WTC11 (cell line): ENCODE measurements around the gene TSPAN4. TPM values are rescaled to one million over a fixed set of nuclear protein-coding genes. Genes with fewer than 3 reads are reported as not detected.

ENCODE experiments used
- ATAC-seq: fragments of 200-7000 bp; cut with Tn5 transposase; 2 replicates; pipeline ENCODE4 v1.10.0; 2021; ENCODE audit warnings: mild to moderate bottlenecking, moderate library complexity
- Bru-seq: library from RNA; stranded (reverse); fragments of 400-500 nt; gene quantifications from one replicate; lab custom pipeline; 2021; lab: Mats Ljungman, UMichigan
- CTCF ChIA-PET: fragments of 300-600 bp; sonication (Branson Sonifier 250); formaldehyde crosslinking; loops from one replicate; lab custom pipeline; 2021; ENCODE audit warnings: antibody characterized with exemption; lab: Charles Lee
- POLR2A ChIA-PET: fragments of 350-600 bp; sonication (Branson Sonifier 250); formaldehyde crosslinking; loops from one replicate; lab custom pipeline; 2021; ENCODE audit warnings: antibody characterized with exemption; lab: Charles Lee
- DNase-seq: peaks from one replicate; pipeline ENCODE4 v3.0.0; 2021; ENCODE audit warnings: low spot score
- H3K27ac Mint-ChIP-seq: 2 replicates; pipeline ENCODE4 v1.8.0; 2021; ENCODE audit warnings: mixed read lengths
- H3K27me3 Mint-ChIP-seq: 2 replicates; pipeline ENCODE4 v1.8.0; 2021; ENCODE audit warnings: low read depth, mild to moderate bottlenecking, moderate library complexity, mixed read lengths
- H3K36me3 Mint-ChIP-seq: 2 replicates; pipeline ENCODE4 v1.8.0; 2021; ENCODE audit warnings: mixed read lengths
- H3K4me1 Mint-ChIP-seq: 2 replicates; pipeline ENCODE4 v1.8.0; 2022; ENCODE audit warnings: mixed read lengths
- H3K4me3 Mint-ChIP-seq: 2 replicates; pipeline ENCODE4 v1.8.0; 2021; ENCODE audit warnings: mild to moderate bottlenecking, moderate library complexity, mixed read lengths
- H3K9me3 Mint-ChIP-seq: 2 replicates; pipeline ENCODE4 v1.8.0; 2021; ENCODE audit warnings: mixed read lengths
- AR ChIP-seq: fragments of 250-450 bp; sonication (Bioruptor Pico); IDR thresholded peaks from 2 replicates; pipeline ENCODE4 v1.9.0; 2021; ENCODE audit warnings: mild to moderate bottlenecking
- ATF6 ChIP-seq: sonication (generic); formaldehyde crosslinking; IDR thresholded peaks from 2 replicates; pipeline ENCODE4 v1.8.1; 2023; ENCODE audit warnings: mild to moderate bottlenecking, missing genetic modification reagents
- CDX4 ChIP-seq: fragments of 250-450 bp; sonication (Bioruptor Pico); IDR thresholded peaks from 2 replicates; pipeline ENCODE4 v1.9.0; 2021; ENCODE audit warnings: moderate library complexity, mild to moderate bottlenecking, inconsistent platforms, borderline replicate concordance
- CREB1 ChIP-seq: sonication (generic); formaldehyde crosslinking; IDR thresholded peaks from 2 replicates; pipeline ENCODE4 v1.8.0; 2023; ENCODE audit warnings: mild to moderate bottlenecking, missing genetic modification reagents
- CTCF ChIP-seq: fragments of 200-600 bp; IDR thresholded peaks from 2 replicates; pipeline ENCODE4 v1.8.0; 2022; ENCODE audit warnings: antibody characterized with exemption
- EMX1 ChIP-seq: fragments of 250-450 bp; sonication (Bioruptor Pico); IDR thresholded peaks from 2 replicates; pipeline ENCODE4 v1.8.0; 2021; ENCODE audit warnings: mild to moderate bottlenecking
- ETV6 ChIP-seq: sonication (generic); formaldehyde crosslinking; IDR thresholded peaks from 2 replicates; pipeline ENCODE4 v1.8.1; 2022; ENCODE audit warnings: mild to moderate bottlenecking, missing genetic modification reagents
- FOXK1 ChIP-seq: sonication (generic); formaldehyde crosslinking; IDR thresholded peaks from 2 replicates; pipeline ENCODE4 v1.8.0; 2022; ENCODE audit warnings: mild to moderate bottlenecking, moderate library complexity, missing genetic modification reagents
- GRHL2 ChIP-seq: fragments of 250-450 bp; sonication (Bioruptor Pico); IDR thresholded peaks from 2 replicates; pipeline ENCODE4 v1.8.0; 2022; ENCODE audit warnings: mild to moderate bottlenecking, moderate library complexity; ENCODE audit not compliant: insufficient replicate concordance, severe bottlenecking
- MYBL2 ChIP-seq: sonication (generic); formaldehyde crosslinking; IDR thresholded peaks from 2 replicates; pipeline ENCODE4 v1.8.1; 2023; ENCODE audit warnings: mild to moderate bottlenecking, moderate library complexity, missing genetic modification reagents
- NFE2L1 ChIP-seq: sonication (generic); formaldehyde crosslinking; IDR thresholded peaks from 2 replicates; pipeline ENCODE4 v1.8.1; 2023; ENCODE audit warnings: missing genetic modification reagents
- NR1H2 ChIP-seq: sonication (generic); formaldehyde crosslinking; IDR thresholded peaks from 2 replicates; pipeline ENCODE4 v1.9.0; 2021; ENCODE audit warnings: mild to moderate bottlenecking, moderate library complexity, missing genetic modification reagents
- TEAD1 ChIP-seq: sonication (generic); formaldehyde crosslinking; IDR thresholded peaks from 2 replicates; pipeline ENCODE4 v1.8.0; 2022; ENCODE audit warnings: mild to moderate bottlenecking, missing genetic modification reagents
- TEAD4 ChIP-seq: sonication (generic); formaldehyde crosslinking; IDR thresholded peaks from 2 replicates; pipeline ENCODE4 v1.8.0; 2022; ENCODE audit warnings: mild to moderate bottlenecking, missing genetic modification reagents
- USF1 ChIP-seq: sonication (generic); formaldehyde crosslinking; IDR thresholded peaks from 2 replicates; pipeline ENCODE4 v1.8.0; 2022; ENCODE audit warnings: mild to moderate bottlenecking, missing genetic modification reagents
- ZNF138 ChIP-seq: sonication (generic); formaldehyde crosslinking; conservative IDR thresholded peaks from 2 replicates; pipeline ENCODE4 v1.8.1; 2022; ENCODE audit warnings: mild to moderate bottlenecking, moderate library complexity, missing genetic modification reagents
- ZNF219 ChIP-seq: sonication (generic); formaldehyde crosslinking; IDR thresholded peaks from 2 replicates; pipeline ENCODE4 v1.8.0; 2023; ENCODE audit warnings: missing genetic modification reagents, mild to moderate bottlenecking, borderline replicate concordance
- ZNF396 ChIP-seq: fragments of 250-450 bp; sonication (Bioruptor Pico); IDR thresholded peaks from 2 replicates; pipeline ENCODE4 v1.8.0; 2021; ENCODE audit warnings: mild to moderate bottlenecking, moderate library complexity, borderline replicate concordance
- ZNF423 ChIP-seq: fragments of 250-450 bp; sonication (Bioruptor Pico); IDR thresholded peaks from 2 replicates; pipeline ENCODE4 v2.1.2; 2022; ENCODE audit warnings: mild to moderate bottlenecking, moderate library complexity
- ZNF671 ChIP-seq: fragments of 250-450 bp; sonication (Bioruptor Pico); IDR thresholded peaks from 2 replicates; pipeline ENCODE4 v1.8.0; 2021; ENCODE audit warnings: mild to moderate bottlenecking
- long read RNA-seq, 3 experiments: library from RNA in 1 of 3; library from capped mRNA in 1 of 3; library from polyadenylated mRNA in 1 of 3; unstranded in 2 of 3; stranded (forward) in 1 of 3; transcript quantifications; one replicate each; pipeline ENCODE4 v2.0.0, GENCODE V29; 2021
- total RNA-seq: library from RNA; stranded (reverse); gene quantifications from 3 replicates; pipeline ENCODE4 v1.2.3, GENCODE V29; 2021
- TF ChIP-seq, protein P1 (sequence below): fragments of 250-450 bp; sonication (Bioruptor Pico); IDR thresholded peaks from 2 replicates; pipeline ENCODE4 v1.8.0; 2021; ENCODE audit warnings: mild to moderate bottlenecking
- TF ChIP-seq, protein P2 (sequence below): sonication (generic); formaldehyde crosslinking; IDR thresholded peaks from 2 replicates; pipeline ENCODE4 v1.8.1; 2023; ENCODE audit warnings: mild to moderate bottlenecking, missing genetic modification reagents, moderate library complexity
- TF ChIP-seq, protein P3 (sequence below): sonication (generic); formaldehyde crosslinking; IDR thresholded peaks from 2 replicates; pipeline ENCODE4 v1.8.1; 2022; ENCODE audit warnings: mild to moderate bottlenecking, missing genetic modification reagents, moderate library complexity, borderline replicate concordance

Gene TSPAN4
- 92.8 to 95.2 TPM (median 94.3 TPM) in 3 replicates for total RNA-seq
- percentile 49 among the genes with signal in this experiment for Bru-seq, nascent RNA
- long read RNA-seq, experiment 1, transcript TSPAN4-206 (9 exons, 1,430 nt) = minor isoform, 14 of 277 reads
- long read RNA-seq, experiment 1, transcript TSPAN4-203 (9 exons, 1,423 nt) = major isoform, 76 of 277 reads
- long read RNA-seq, experiment 1, transcript TSPAN4-207 (8 exons, 1,025 nt) = minor isoform, 5 of 277 reads
- long read RNA-seq, experiment 1, partial matches to known transcripts = 129 of 277 reads
- long read RNA-seq, experiment 1, other reads (novel, unspliced or antisense) = 46 of 277 reads
- long read RNA-seq, experiment 2, transcript TSPAN4-203 (9 exons, 1,423 nt) = major isoform, 9 of 124 reads
- long read RNA-seq, experiment 2, transcript TSPAN4-206 (9 exons, 1,430 nt) = minor isoform, 8 of 124 reads
- long read RNA-seq, experiment 2, partial matches to known transcripts = 84 of 124 reads
- long read RNA-seq, experiment 2, other reads (novel, unspliced or antisense) = 20 of 124 reads
- long read RNA-seq, experiment 3, transcript TSPAN4-203 (9 exons, 1,423 nt) = major isoform, 47 of 99 reads
- long read RNA-seq, experiment 3, transcript TSPAN4-206 (9 exons, 1,430 nt) = minor isoform, 6 of 99 reads
- long read RNA-seq, experiment 3, transcript TSPAN4-204 (9 exons, 1,462 nt) = minor isoform, 6 of 99 reads
- long read RNA-seq, experiment 3, partial matches to known transcripts = 13 of 99 reads
- long read RNA-seq, experiment 3, other reads (novel, unspliced or antisense) = 19 of 99 reads

DNA sequence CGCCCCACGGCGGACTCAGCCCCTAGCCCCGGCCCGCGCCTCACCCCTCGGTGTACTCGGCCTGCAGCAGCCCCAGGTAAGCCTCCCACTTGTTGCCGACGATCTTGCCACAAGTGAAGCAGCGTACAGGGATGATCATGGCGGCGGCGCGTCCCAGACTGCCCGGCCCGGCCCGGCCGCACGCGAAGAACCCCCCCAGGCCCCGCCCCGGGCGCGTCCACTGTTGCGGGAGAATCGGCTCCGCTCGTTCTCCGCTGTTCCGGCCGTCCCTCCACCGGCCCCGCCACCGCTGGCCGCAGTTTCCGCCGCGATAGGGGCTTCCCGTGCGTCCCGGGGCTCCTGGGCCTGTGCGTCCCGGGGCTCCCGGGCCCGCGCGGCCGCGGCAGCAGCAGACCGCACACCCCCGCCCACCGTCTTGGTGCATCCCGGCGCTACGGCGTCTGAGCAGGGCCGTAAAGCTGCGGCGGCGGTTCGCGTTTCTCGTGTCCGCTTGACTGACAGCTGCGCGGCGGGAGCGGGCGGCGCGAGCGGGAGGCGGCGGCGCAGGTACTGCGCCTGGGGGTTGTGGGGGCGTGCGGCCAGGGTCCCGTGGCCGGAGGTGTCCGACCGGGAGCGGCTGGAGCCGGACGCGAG, at the start of gene TSPAN4, which contains the start of gene POLR2L:
TSS of gene TSPAN4 (plus strand) at position 483 of the 633 bp plus-strand sequence. CDS start 7,453 bp downstream, outside the sequence.
TSS of gene POLR2L (minus strand) at position 160 of the 633 bp plus-strand sequence. CDS start at position 139, 21 bp downstream.
- CTCF ChIA-PET = interaction anchor here (0.7 to 5.9 kb wide), 3 partner anchors 9 to 13 kb away, joined by 3 to 82 read pairs (median 14); partner anchors contain the start of genes CD151 and CRACR2B
- Mint-ChIP-seq H3K36me3 (peaks cover 13% of the 10 kb centered on the region), H3K4me3 (peak within 1 kb of the TSS; percentile 79), H3K4me1 (peaks cover 23% of the 10 kb centered on the region), H3K9me3 (no peaks in the 10 kb centered on the region), H3K27me3 (no peaks in the 10 kb centered on the region), H3K27ac (peak within 1 kb of the TSS; percentile 60; the same call in 1 of the 2 replicates)
- DNase-seq = peak; percentile 91
- POLR2A ChIA-PET = interaction anchor here (0.7 to 2.9 kb wide), 8 partner anchors 9 to 102 kb away, joined by 3 to 35 read pairs (median 6); partner anchors contain the start of genes CD151 and PNPLA2
- peak; percentile 4 for ATAC-seq
- TF ChIP-seq, protein P1, sequence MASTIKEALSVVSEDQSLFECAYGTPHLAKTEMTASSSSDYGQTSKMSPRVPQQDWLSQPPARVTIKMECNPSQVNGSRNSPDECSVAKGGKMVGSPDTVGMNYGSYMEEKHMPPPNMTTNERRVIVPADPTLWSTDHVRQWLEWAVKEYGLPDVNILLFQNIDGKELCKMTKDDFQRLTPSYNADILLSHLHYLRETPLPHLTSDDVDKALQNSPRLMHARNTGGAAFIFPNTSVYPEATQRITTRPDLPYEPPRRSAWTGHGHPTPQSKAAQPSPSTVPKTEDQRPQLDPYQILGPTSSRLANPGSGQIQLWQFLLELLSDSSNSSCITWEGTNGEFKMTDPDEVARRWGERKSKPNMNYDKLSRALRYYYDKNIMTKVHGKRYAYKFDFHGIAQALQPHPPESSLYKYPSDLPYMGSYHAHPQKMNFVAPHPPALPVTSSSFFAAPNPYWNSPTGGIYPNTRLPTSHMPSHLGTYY (CRISPR knock-in tag) = no peak
- no peak for TF ChIP-seq ZNF671 (CRISPR knock-in tag)
- TF ChIP-seq CTCF = no peak
- TF ChIP-seq, protein P2, sequence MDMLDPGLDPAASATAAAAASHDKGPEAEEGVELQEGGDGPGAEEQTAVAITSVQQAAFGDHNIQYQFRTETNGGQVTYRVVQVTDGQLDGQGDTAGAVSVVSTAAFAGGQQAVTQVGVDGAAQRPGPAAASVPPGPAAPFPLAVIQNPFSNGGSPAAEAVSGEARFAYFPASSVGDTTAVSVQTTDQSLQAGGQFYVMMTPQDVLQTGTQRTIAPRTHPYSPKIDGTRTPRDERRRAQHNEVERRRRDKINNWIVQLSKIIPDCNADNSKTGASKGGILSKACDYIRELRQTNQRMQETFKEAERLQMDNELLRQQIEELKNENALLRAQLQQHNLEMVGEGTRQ (CRISPR knock-in tag) = peak; percentile 7
- TF ChIP-seq AR (CRISPR knock-in tag) = no peak
- TF ChIP-seq TEAD1 = 0 out of 2 replicates have a peak, but pooled peaks have one; percentile 60
- TF ChIP-seq GRHL2 = no peak
- no peak for TF ChIP-seq ATF6
- no peak for TF ChIP-seq CDX4
- 0 out of 2 replicates have a peak, but pooled peaks have one; percentile 55 for TF ChIP-seq MYBL2 (CRISPR knock-in tag)
- TF ChIP-seq ETV6 = no peak; the same call in none of the 2 replicates
- no peak for TF ChIP-seq NFE2L1 (CRISPR knock-in tag)
- TF ChIP-seq FOXK1 (CRISPR knock-in tag) = peak; percentile 25; the same call in 1 of the 2 replicates
- no peak for TF ChIP-seq USF1 (CRISPR knock-in tag)
- no peak for TF ChIP-seq ZNF423 (CRISPR knock-in tag)
- no peak; the same call in 1 of the 2 replicates for TF ChIP-seq TEAD4
- 0 out of 2 replicates have a peak, but pooled peaks have one; percentile 17 for TF ChIP-seq ZNF219 (CRISPR knock-in tag)
- TF ChIP-seq ZNF396 (CRISPR knock-in tag) = no peak
- 0 out of 2 replicates have a peak, but pooled peaks have one; percentile 51 for TF ChIP-seq EMX1 (CRISPR knock-in tag)
- no peak for TF ChIP-seq ZNF138
- TF ChIP-seq, protein P3, sequence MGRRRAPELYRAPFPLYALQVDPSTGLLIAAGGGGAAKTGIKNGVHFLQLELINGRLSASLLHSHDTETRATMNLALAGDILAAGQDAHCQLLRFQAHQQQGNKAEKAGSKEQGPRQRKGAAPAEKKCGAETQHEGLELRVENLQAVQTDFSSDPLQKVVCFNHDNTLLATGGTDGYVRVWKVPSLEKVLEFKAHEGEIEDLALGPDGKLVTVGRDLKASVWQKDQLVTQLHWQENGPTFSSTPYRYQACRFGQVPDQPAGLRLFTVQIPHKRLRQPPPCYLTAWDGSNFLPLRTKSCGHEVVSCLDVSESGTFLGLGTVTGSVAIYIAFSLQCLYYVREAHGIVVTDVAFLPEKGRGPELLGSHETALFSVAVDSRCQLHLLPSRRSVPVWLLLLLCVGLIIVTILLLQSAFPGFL (CRISPR knock-in tag) = no peak
- no peak for TF ChIP-seq CREB1 (CRISPR knock-in tag)
- no peak for TF ChIP-seq NR1H2 (CRISPR knock-in tag)
